Peyer's patch (tissue), 4 donors: ENCODE measurements around the gene LCTL.

Experiments used
- CTCF ChIP-seq, 6 experiments: fragments of 450-650 bp in 4 of 6; fragments of 200-600 bp in 2 of 6; sonication (generic) in 1 of 6; IDR thresholded peaks; one replicate each; pipeline ENCODE4 v1.5.1; 2017 to 2019; ENCODE audit warnings: antibody characterized with exemption in 6 of 6, mild to moderate bottlenecking in 3 of 6, moderate library complexity in 1 of 6
- POLR2A ChIP-seq, 2 donors: fragments of 450-650 bp; IDR thresholded peaks; one replicate each; pipeline ENCODE4 v1.5.1; 2017; ENCODE audit warnings: antibody characterized with exemption in 2 of 2, mild to moderate bottlenecking in 2 of 2, moderate library complexity in 2 of 2

DNA sequence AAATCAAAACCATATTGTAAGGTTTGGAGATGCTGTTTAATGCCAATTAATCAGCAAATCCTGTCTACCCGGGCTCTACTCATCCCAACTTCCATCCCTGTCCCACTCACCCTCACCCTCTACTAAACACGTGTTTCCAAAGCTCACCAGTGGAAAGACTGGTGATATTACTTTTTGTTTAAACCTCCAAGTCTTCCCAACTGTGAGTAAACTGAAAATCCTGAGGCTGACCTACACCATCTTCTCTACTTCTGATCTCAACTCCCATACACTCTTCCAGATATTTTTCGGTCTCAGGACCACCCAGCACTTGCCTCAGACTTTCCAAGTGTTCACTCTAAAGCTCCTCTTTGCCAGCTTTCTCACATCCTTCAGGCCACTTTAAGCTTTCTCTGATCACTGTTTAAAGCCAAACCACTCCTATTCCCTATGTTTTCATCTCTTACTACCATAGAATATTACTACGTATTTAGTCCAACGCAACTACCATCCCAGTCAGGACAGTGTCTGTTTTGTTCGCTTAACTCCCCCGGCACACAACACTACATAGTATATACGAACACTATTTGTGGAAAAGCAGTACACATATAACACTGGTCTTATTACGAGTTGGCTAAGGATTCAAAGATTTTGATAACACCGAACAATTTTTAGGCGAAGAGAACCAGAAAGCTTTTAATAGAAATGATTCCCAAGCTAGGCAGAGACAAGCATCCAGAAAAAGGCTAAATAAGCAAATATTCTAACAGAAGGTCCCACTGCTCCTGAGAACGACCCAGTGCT lies 61.8 kb downstream of the LCTL start:
- TF ChIP-seq CTCF (IDR thresholded peaks at IDR 0.05) (no peak), POLR2A (IDR thresholded peaks at IDR 0.05) (no peak)
